ENCODE data around the gene MARCKS.

Gene MARCKS

DNA sequence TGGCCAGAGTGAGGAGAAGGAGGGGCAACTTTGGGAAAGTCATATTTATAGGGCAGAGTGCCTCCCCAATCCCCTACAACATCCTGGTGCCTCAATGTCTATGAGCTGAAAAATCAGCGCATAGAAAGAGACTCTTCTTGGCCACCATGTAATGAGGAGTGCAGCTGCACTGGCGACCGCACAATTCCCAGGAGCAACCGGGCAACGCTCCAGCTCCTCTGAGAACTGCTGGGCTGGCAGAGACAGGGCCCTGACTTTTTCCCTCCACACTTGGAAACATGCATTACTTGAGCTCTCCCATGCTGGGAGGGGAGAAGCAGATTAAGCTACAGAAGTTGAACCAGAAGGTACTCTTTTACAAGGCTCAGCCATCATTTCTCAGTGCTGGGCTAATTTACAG is 31.4 kb upstream of the MARCKS start:
- Histone ChIP-seq H3K4me1 (ENCODE audit: control insufficient read depth, insufficient read depth, low read length) (no peaks in the 10 kb centered on the region), H3K27ac (ENCODE audit: extremely low read depth, low read depth, low read length) (no peak overlapping the region), H3K4me3 (ENCODE audit: low read depth, low read length) (no peak overlapping the region), H3K36me3 (ENCODE audit: control insufficient read depth in 2 of 2, insufficient read depth in 1 of 2, low read length in 2 of 2) (no peaks in the 10 kb centered on the region), H3K9me3 (ENCODE audit: control insufficient read depth, insufficient read depth, low read depth, low read length) (no peaks in the 10 kb centered on the region)
- ChIA-PET CTCF (interaction anchor here (0.6 to 0.7 kb wide), 2 partner anchors 1360 to 1458 kb away, joined by 3 to 4 read pairs; no protein-coding TSS in a partner anchor), POLR2A (interaction anchor here (0.6 kb wide), 1 partner anchor 66 kb away, joined by 3 read pairs; no protein-coding TSS in a partner anchor)
- TF ChIP-seq ZNF837 (tag by site-specific recombination; IDR thresholded peaks at IDR 0.05) (no peak), ZNF416 (tag by site-specific recombination; IDR thresholded peaks at IDR 0.05) (no peak), ZNF433 (tag by site-specific recombination; IDR thresholded peaks at IDR 0.05; ENCODE audit: low read depth) (no peak), BCL6B (tag by site-specific recombination; IDR thresholded peaks at IDR 0.05) (no peak), ZNF354C (tag by site-specific recombination; IDR thresholded peaks at IDR 0.05; ENCODE audit: borderline replicate concordance, low read depth) (no peak), ZNF114 (tag by site-specific recombination; IDR thresholded peaks at IDR 0.05) (no peak), ZNF223 (tag by site-specific recombination; IDR thresholded peaks at IDR 0.05) (no peak), ZNF10 (tag by site-specific recombination; IDR thresholded peaks at IDR 0.05) (no peak), ZFP37 (tag by site-specific recombination; IDR thresholded peaks at IDR 0.05) (no peak), ZNF548 (tag by site-specific recombination; IDR thresholded peaks at IDR 0.05) (no peak)
- TF ChIP-seq, protein P1, sequence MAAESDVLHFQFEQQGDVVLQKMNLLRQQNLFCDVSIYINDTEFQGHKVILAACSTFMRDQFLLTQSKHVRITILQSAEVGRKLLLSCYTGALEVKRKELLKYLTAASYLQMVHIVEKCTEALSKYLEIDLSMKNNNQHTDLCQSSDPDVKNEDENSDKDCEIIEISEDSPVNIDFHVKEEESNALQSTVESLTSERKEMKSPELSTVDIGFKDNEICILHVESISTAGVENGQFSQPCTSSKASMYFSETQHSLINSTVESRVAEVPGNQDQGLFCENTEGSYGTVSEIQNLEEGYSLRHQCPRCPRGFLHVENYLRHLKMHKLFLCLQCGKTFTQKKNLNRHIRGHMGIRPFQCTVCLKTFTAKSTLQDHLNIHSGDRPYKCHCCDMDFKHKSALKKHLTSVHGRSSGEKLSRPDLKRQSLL (tag by site-specific recombination; IDR thresholded peaks at IDR 0.05) = no peak
- TF ChIP-seq, protein P2, sequence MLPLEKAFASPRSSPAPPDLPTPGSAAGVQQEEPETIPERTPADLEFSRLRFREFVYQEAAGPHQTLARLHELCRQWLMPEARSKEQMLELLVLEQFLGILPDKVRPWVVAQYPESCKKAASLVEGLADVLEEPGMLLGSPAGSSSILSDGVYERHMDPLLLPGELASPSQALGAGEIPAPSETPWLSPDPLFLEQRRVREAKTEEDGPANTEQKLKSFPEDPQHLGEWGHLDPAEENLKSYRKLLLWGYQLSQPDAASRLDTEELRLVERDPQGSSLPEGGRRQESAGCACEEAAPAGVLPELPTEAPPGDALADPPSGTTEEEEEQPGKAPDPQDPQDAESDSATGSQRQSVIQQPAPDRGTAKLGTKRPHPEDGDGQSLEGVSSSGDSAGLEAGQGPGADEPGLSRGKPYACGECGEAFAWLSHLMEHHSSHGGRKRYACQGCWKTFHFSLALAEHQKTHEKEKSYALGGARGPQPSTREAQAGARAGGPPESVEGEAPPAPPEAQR (tag by site-specific recombination; IDR thresholded peaks at IDR 0.05) = no peak

GRCh38 chr6:113828984-113829695 is 28.0 kb upstream of the MARCKS start:
- TF ChIP-seq ZNF510 (tag by site-specific recombination; IDR thresholded peaks at IDR 0.05; ENCODE audit: insufficient replicate concordance) (no peak), HOXC10 (CRISPR knock-in tag; IDR thresholded peaks at IDR 0.05) (no peak), ZNF292 (tag by site-specific recombination; IDR thresholded peaks at IDR 0.05; ENCODE audit: borderline replicate concordance, low read depth) (no peak), ZBTB10 (tag by site-specific recombination; IDR thresholded peaks at IDR 0.05) (no peak), KLF8 (tag by site-specific recombination; IDR thresholded peaks at IDR 0.05) (no peak), ZNF670 (tag by site-specific recombination; IDR thresholded peaks at IDR 0.05; ENCODE audit: low read depth) (no peak), ZNF132 (tag by site-specific recombination; IDR thresholded peaks at IDR 0.05; ENCODE audit: borderline replicate concordance) (no peak), ZNF654 (tag by site-specific recombination; IDR thresholded peaks at IDR 0.05; ENCODE audit: low read depth) (no peak), ZNF843 (tag by site-specific recombination; IDR thresholded peaks at IDR 0.05) (no peak)
- no peaks in the 10 kb centered on the region for H3K4me1 ChIP-seq (ENCODE audit: control insufficient read depth, insufficient read depth, low read length)
- H3K4me3 ChIP-seq (ENCODE audit: low read depth, low read length) = no peak overlapping the region
- H3K36me3 ChIP-seq (ENCODE audit: control insufficient read depth in 2 of 2, insufficient read depth in 1 of 2, low read length in 2 of 2) = no peaks in the 10 kb centered on the region
- no peaks in the 10 kb centered on the region for H3K9me3 ChIP-seq (ENCODE audit: control insufficient read depth, insufficient read depth, low read depth, low read length)
- ChIA-PET CTCF (interaction anchor here (0.7 kb wide), 1 partner anchor 111 kb away, joined by 3 read pairs; no protein-coding TSS in a partner anchor), POLR2A (no interaction called here)
- no peak overlapping the region for H3K27ac ChIP-seq (ENCODE audit: extremely low read depth, low read depth, low read length)
